AG09309 (cell line): ENCODE measurements around the gene SP5.

Experiments
- DNase-seq: peaks from one replicate; pipeline ENCODE4 v3.0.0-alpha.2; 2010; ENCODE audit warnings: low read depth
- H3K4me3 ChIP-seq: 2 replicates; pipeline ENCODE4 v1.5.1; 2011; ENCODE audit warnings: mild to moderate bottlenecking, low read depth, low read length, moderate library complexity; ENCODE audit not compliant: control insufficient read depth
- CTCF ChIP-seq: IDR thresholded peaks from 2 replicates; pipeline ENCODE4 v1.5.1; 2011; ENCODE audit warnings: mild to moderate bottlenecking, low read depth, low read length, inconsistent platforms; ENCODE audit not compliant: insufficient read depth, control insufficient read depth; ENCODE audit errors: missing control alignments

The SP5 gene

GRCh38 chr2:170715932-170716777 is 1.0 kb downstream of the SP5 start:
- TF ChIP-seq CTCF, result no peak
- no peak overlapping the region for H3K4me3 ChIP-seq
- DNase-seq, result no peak

- DNase-seq, result no peak
- H3K4me3 ChIP-seq, result no peak overlapping the region
- TF ChIP-seq CTCF, result no peak
Observed at GRCh38 chr2:170716851-170717598, 1.9 kb downstream of the SP5 start.

DNA sequence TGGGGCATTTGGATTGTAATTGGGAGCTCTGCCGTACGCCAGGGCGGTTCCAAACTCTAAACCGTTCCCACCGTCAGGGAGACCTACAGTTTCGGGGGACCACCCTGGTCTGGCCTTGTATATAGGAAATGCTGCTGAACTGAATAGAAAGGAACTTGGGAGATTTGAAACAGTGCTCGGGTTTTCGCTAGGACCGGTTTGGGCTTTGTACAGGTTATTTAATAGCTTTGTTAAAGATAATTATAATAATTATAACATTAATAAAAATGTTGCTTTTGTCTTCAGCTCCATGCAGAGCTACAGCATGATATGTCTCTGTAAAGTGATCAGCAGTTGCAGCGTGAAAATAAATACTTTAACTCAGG is 2.4 kb downstream of the SP5 start:
- no peak for TF ChIP-seq CTCF
- DNase-seq, result no peak
- H3K4me3 ChIP-seq, result no peak overlapping the region

DNA sequence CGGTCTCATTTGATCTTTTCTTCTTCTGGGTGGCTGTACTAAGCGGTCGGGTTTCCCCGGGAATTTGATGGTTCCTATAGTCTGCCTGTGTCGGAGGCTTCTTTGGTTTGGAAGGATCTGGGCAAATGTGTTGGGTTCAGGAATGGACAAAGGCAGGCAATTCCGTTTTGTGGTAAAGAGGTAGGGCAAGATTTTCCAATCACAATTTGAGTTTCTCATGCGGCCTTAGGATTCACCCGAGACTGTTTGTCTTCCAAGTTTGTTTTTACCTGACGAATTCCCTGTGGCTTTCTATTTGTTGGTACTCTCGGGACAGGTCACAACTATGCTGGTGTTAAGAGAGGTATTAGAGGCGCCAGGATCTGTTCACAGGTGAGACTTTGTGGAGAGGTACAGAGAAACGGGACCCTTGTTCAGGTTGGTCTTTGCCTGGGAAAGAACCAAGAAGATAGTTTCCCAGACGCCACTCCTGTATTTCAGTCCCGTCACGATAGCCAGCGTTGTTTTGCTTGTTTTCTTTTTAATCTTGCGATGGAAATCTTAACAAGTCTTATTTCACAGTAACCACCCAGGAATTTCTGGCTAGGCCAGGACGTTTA is 3.0 kb downstream of the SP5 start:
- no peak overlapping the region for H3K4me3 ChIP-seq
- no peak for TF ChIP-seq CTCF
- no peak for DNase-seq

DNA sequence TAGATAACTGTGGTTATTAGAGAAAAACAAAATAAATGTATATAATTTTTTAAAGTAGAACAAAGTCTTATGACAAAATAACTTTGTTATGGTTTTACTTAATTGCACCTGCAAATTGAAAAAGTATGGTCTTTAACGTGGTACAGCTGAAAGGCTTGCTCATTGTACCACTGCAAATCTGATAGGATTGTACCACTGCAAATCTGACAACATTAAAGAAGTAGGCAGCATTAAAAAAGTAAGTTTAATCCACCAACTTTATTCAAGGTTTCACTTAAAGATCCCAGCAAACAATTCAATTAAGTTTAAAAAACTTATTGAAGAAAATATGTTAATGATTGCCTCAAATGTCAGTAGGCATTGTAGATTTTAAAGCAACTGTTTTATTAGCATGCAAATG is 4.7 kb downstream of the SP5 start:
- no peak overlapping the region for H3K4me3 ChIP-seq
- no peak for TF ChIP-seq CTCF
- no peak for DNase-seq

DNA sequence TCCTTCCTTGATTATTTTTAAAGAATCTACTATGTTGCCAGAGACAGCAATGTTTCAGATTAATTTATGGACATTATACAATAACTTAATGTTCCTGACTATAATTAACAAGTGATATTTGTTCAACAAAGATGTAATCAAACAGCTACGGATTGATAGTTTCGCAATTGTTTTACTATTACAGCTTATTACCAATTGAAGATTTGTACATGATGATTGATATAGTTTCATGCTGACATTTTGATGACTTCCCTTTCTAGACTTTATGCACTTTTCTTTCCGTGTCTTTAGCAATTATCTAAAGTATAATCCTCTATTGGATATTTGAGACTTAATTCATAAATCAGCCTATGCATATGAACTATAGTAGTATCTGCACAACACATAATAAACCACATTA is 6.5 kb downstream of the SP5 start:
- TF ChIP-seq CTCF, result no peak
- DNase-seq, result no peak
- H3K4me3 ChIP-seq, result no peak overlapping the region
